Measurements from ENCODE around the gene GNA12.

The GNA12 gene

DNA sequence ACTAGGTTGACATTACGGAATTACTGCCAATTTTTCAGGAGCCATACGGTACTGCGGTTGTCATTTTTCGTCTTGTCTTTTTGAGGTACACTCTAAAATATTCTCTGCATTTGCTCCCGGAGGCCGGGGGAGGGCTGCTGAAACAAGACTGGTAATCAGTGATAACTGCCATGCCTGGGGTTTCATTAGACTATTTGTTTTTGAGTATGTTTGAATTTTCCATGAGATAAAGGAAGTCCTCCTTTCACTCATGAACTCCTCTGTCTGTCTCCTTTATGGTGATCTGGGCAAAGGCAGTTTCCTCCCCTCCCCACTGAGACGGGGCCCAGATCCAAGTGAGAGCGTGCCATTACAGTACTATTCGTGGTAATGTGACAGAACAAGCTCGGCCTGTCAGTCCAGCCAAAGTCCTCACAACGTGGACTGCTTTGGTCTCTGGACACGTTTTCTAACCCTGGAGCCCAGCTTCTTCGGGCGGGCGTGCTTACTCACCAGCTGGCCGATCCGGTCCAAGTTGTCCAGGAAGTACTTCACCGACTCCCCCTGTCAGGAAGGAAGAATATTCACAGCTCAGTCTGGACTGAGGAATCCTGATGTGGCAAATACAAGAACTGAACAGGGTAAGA is 111.0 kb downstream of the GNA12 start:
- H3K79me2 ChIP-seq (ENCODE audit: low read length): no peaks in the 10 kb centered on the region; the same call in 1 of the 2 replicates
- no peaks in the 10 kb centered on the region for H4K20me1 ChIP-seq (ENCODE audit: insufficient read depth, low read length)
- no peaks in the 10 kb centered on the region for H3K4me1 ChIP-seq (ENCODE audit: low read length)
- H3K36me3 ChIP-seq (replicated peaks; ENCODE audit: insufficient read depth, low read length): no peaks in the 10 kb centered on the region
- no peak overlapping the region for H3K9ac ChIP-seq (ENCODE audit: low read length)
- no peak overlapping the region for H3K4me2 ChIP-seq (ENCODE audit: low read depth, low read length)
- H3K9me2 ChIP-seq (replicated peaks; ENCODE audit: insufficient read depth, low read length): no peaks in the 10 kb centered on the region
- H3F3A ChIP-seq (ENCODE audit: insufficient read depth, low read length): no peaks in the 10 kb centered on the region
- H3K27me3 ChIP-seq (replicated peaks; ENCODE audit: insufficient read depth, low read length): no peaks in the 10 kb centered on the region
- H3K27ac ChIP-seq (ENCODE audit: low read length): no peak overlapping the region
- no peak for DNase-seq
- H3K4me3 ChIP-seq (ENCODE audit: low read length): no peak overlapping the region
- no peak overlapping the region for H2AFZ ChIP-seq (ENCODE audit: low read length)
- TF ChIP-seq EZH2 (optimal IDR thresholded peaks at IDR 0.05; ENCODE audit: low read depth, low read length): no peak
- TF ChIP-seq CTCF (IDR thresholded peaks at IDR 0.05; ENCODE audit: low read length): no peak
- no peak for TF ChIP-seq EZH2phosphoT487 (IDR thresholded peaks at IDR 0.05; ENCODE audit: low read length)
- no peaks in the 10 kb centered on the region for H3K9me3 ChIP-seq (replicated peaks; ENCODE audit: insufficient read depth, low read length)

- Histone ChIP-seq H3K36me3 (replicated peaks; ENCODE audit: insufficient read depth, low read length) (no peaks in the 10 kb centered on the region), H2AFZ (ENCODE audit: low read length) (no peak overlapping the region), H3K9ac (ENCODE audit: low read length) (no peak overlapping the region), H3K9me2 (replicated peaks; ENCODE audit: insufficient read depth, low read length) (no peaks in the 10 kb centered on the region), H3K4me1 (ENCODE audit: low read length) (no peaks in the 10 kb centered on the region), H4K20me1 (ENCODE audit: insufficient read depth, low read length) (no peaks in the 10 kb centered on the region), H3K4me3 (ENCODE audit: low read length) (no peak overlapping the region), H3F3A (ENCODE audit: insufficient read depth, low read length) (no peaks in the 10 kb centered on the region), H3K27me3 (replicated peaks; ENCODE audit: insufficient read depth, low read length) (no peaks in the 10 kb centered on the region), H3K9me3 (replicated peaks; ENCODE audit: insufficient read depth, low read length) (no peaks in the 10 kb centered on the region), H3K27ac (ENCODE audit: low read length) (no peak overlapping the region), H3K79me2 (ENCODE audit: low read length) (no peaks in the 10 kb centered on the region; the same call in 1 of the 2 replicates), H3K4me2 (ENCODE audit: low read depth, low read length) (no peak overlapping the region)
- no peak for DNase-seq
- TF ChIP-seq CTCF (IDR thresholded peaks at IDR 0.05; ENCODE audit: low read length) (no peak), EZH2phosphoT487 (IDR thresholded peaks at IDR 0.05; ENCODE audit: low read length) (no peak), EZH2 (optimal IDR thresholded peaks at IDR 0.05; ENCODE audit: low read depth, low read length) (no peak)
Measured at GRCh38 chr7:2732388-2732787, 111.7 kb downstream of the GNA12 start.

DNA sequence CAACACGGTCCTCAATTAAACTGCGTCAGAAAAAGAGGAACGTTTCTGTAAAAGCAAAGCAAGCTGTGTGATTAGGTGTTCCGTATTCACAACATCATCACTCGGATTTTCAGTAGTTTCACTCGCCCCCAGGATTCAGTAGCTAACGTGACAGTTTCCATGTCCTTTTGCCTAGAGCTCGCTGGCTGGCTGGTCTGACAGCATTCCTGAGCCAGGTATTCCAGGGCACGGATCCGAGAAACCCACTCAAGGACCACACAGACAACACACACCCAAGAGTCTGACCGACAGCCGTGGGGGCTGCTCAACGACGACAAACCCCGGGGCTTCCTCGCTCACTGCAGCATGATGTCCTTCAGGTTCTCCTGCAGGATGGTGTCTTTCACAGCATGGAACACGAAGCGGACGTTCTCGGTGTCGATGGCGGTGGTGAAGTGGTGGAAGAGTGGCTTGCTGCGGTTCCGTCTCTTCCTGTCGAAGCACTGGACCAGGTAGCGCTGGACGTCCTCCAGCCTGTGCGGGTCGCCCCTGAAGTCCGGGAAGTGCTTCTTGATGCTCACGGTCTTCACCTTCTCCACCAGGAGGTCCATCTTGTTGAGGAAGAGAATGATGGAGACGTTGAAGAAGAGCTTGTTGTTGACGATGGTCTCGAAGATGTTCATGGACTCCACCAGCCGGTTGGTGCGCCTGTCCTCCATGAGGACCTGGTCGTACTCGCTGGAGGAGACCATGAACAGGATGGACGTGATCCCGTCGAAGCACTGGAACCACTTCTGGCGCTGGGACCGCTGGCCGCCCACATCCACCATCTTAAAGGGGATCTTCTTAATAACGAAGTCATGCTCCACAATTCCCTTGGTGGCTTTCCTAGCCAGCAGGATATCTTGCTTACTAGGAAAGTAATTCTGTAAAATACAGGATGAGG is 113.0 kb downstream of the GNA12 start:
- Histone ChIP-seq H3K4me1 (ENCODE audit: low read length) (no peaks in the 10 kb centered on the region), H4K20me1 (ENCODE audit: insufficient read depth, low read length) (no peaks in the 10 kb centered on the region), H3K36me3 (replicated peaks; ENCODE audit: insufficient read depth, low read length) (no peaks in the 10 kb centered on the region), H3F3A (ENCODE audit: insufficient read depth, low read length) (no peaks in the 10 kb centered on the region), H3K27ac (ENCODE audit: low read length) (no peak overlapping the region), H2AFZ (ENCODE audit: low read length) (no peak overlapping the region), H3K9me3 (replicated peaks; ENCODE audit: insufficient read depth, low read length) (no peaks in the 10 kb centered on the region), H3K27me3 (replicated peaks; ENCODE audit: insufficient read depth, low read length) (no peaks in the 10 kb centered on the region), H3K4me3 (ENCODE audit: low read length) (no peak overlapping the region), H3K9me2 (replicated peaks; ENCODE audit: insufficient read depth, low read length) (no peaks in the 10 kb centered on the region), H3K4me2 (ENCODE audit: low read depth, low read length) (no peak overlapping the region), H3K79me2 (ENCODE audit: low read length) (no peaks in the 10 kb centered on the region; the same call in 1 of the 2 replicates), H3K9ac (ENCODE audit: low read length) (no peak overlapping the region)
- DNase-seq: no peak
- no peak for TF ChIP-seq CTCF (IDR thresholded peaks at IDR 0.05; ENCODE audit: low read length)

All from MM.1S (cell line).